PC-3 (cell line): Measurements from ENCODE around the gene COX11. TPM values are rescaled to one million over a fixed set of nuclear protein-coding genes. Genes with fewer than 3 reads are reported as not detected.

Experiments
- ATAC-seq: fragments of 200-7000 bp; cut with Tn5 transposase; 2 replicates; pipeline ENCODE4 v1.9.1; 2020; ENCODE audit warnings: mild to moderate bottlenecking, moderate library complexity
- BruUV-seq: library from RNA; stranded (reverse); fragments of 400-500 nt; replicated peaks from 2 replicates; lab custom pipeline; 2021; lab: Mats Ljungman, UMichigan
- CTCF ChIA-PET: fragments of 300-600 bp; sonication (Branson Sonifier 250); formaldehyde crosslinking; loops from one replicate; lab custom pipeline; 2022; ENCODE audit warnings: antibody characterized with exemption; lab: Charles Lee
- POLR2A ChIA-PET: fragments of 300-600 bp; sonication (Branson Sonifier 250); formaldehyde crosslinking; loops from one replicate; lab custom pipeline; 2022; ENCODE audit warnings: antibody characterized with exemption; ENCODE audit not compliant: unreplicated experiment; lab: Charles Lee
- DNase-seq: peaks from one replicate; pipeline ENCODE4 v3.0.0-alpha.2; 2015
- H2AFZ ChIP-seq: fragments of 300-600 bp; sonication (generic); 2 replicates; pipeline ENCODE4 v1.6.0; 2016; ENCODE audit warnings: antibody characterized with exemption, low read length
- H3F3A ChIP-seq: fragments of 300-600 bp; sonication (generic); one replicate; pipeline ENCODE4 v1.6.0; 2017; ENCODE audit warnings: antibody characterized with exemption, low read length, control low read depth, mild to moderate bottlenecking; ENCODE audit not compliant: unreplicated experiment
- H3K27ac ChIP-seq: fragments of 300-600 bp; sonication (generic); 2 replicates; pipeline ENCODE4 v1.5.1; 2016; ENCODE audit warnings: mild to moderate bottlenecking, low read length
- H3K27me3 ChIP-seq: fragments of 300-600 bp; sonication (generic); 2 replicates; pipeline ENCODE4 v1.6.1; 2016; ENCODE audit warnings: low read length, mixed read lengths
- H3K36me3 ChIP-seq: fragments of 300-600 bp; sonication (generic); 2 replicates; pipeline ENCODE4 v1.6.1; 2016; ENCODE audit warnings: low read depth, mixed run types, low read length, mixed read lengths
- H3K4me1 ChIP-seq: fragments of 300-600 bp; sonication (generic); 2 replicates; pipeline ENCODE4 v1.5.1; 2016; ENCODE audit warnings: low read length; ENCODE audit not compliant: insufficient read depth
- H3K4me2 ChIP-seq: fragments of 300-600 bp; sonication (generic); 2 replicates; pipeline ENCODE4 v1.6.0; 2016; ENCODE audit warnings: low read length
- H3K4me3 ChIP-seq: fragments of 300-600 bp; sonication (generic); 2 replicates; pipeline ENCODE4 v1.5.1; 2016; ENCODE audit warnings: mild to moderate bottlenecking, low read length, mixed read lengths
- H3K79me2 ChIP-seq: fragments of 300-600 bp; sonication (generic); 2 replicates; pipeline ENCODE4 v1.6.1; 2017; ENCODE audit warnings: low read length, mixed read lengths
- H3K9ac ChIP-seq: fragments of 300-600 bp; sonication (generic); 2 replicates; pipeline ENCODE4 v1.6.0; 2016; ENCODE audit warnings: mild to moderate bottlenecking, low read length
- H3K9me2 ChIP-seq: fragments of 300-600 bp; sonication (generic); replicated peaks from 2 replicates; pipeline ENCODE4 v1.6.1; 2016; ENCODE audit warnings: mixed run types, low read length, mixed read lengths
- H3K9me3 ChIP-seq: fragments of 300-600 bp; sonication (generic); 2 replicates; pipeline ENCODE4 v1.6.1; 2016; ENCODE audit warnings: low read length, mixed read lengths
- H4K20me1 ChIP-seq: fragments of 300-600 bp; sonication (generic); 2 replicates; pipeline ENCODE4 v1.6.1; 2016; ENCODE audit warnings: low read length, mixed read lengths
- EZH2 ChIP-seq: fragments of 300-600 bp; sonication (generic); IDR thresholded peaks from one replicate; pipeline ENCODE4 v1.6.1; 2017; ENCODE audit warnings: antibody characterized with exemption, mild to moderate bottlenecking, low read length; ENCODE audit not compliant: unreplicated experiment
- EZH2phosphoT487 ChIP-seq: fragments of 300-600 bp; sonication (generic); IDR thresholded peaks from 2 replicates; pipeline ENCODE4 v1.6.1; 2018; ENCODE audit warnings: mild to moderate bottlenecking, antibody characterized with exemption, low read length, borderline replicate concordance
- intact Hi-C: fragments of 100-400 bp; cut with micrococcal nuclease; formaldehyde crosslinking; loops from 2 replicates; pipeline ENCODE4 v1.9.0; 2023
- total RNA-seq: library from RNA; depleted of rRNA; stranded (reverse); fragments of >200 nt; gene quantifications from 2 replicates; pipeline ENCODE4 v1.2.3, GENCODE V29; 2014
- TF ChIP-seq, protein P1 (sequence below): fragments of 300-600 bp; sonication (generic); conservative IDR thresholded peaks from 2 replicates; pipeline ENCODE4 v1.5.1; 2017; ENCODE audit warnings: antibody characterized with exemption, low read depth, mild to moderate bottlenecking, low read length

Gene COX11
- total RNA-seq, 1 experiment from 2014 or later, result 270 TPM

DNA sequence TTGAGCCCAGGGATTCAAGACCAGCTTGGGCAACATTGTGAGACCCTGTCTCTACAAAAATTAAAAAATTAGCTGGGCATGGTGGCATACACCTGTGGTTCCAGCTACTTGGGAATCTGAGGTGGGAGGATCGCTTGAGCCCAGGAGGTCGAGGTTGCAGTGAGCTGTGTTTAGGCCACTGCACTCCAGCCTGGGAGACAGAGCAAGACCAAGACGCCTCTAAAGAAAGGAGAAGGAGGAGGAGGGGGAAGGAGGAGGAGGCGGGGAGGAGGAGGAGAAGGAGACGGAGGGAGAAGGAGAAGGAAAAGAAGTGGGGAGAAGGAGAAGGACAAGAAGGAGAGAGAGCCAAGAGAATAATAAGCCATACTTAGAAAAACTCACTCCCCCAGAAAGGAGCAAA, 36.0 kb upstream of the COX11 start:
- peaks cover 3% of the 10 kb centered on the region; the same call in 1 of the 2 replicates for H3K36me3 ChIP-seq
- no peak for ATAC-seq
- H3K4me1 ChIP-seq, result no peaks in the 10 kb centered on the region
- no TSS peak for BruUV-seq
- no peak overlapping the region for H2AFZ ChIP-seq
- no peaks in the 10 kb centered on the region for H3K9me3 ChIP-seq
- no peak for DNase-seq
- ChIA-PET POLR2A (no interaction called here), CTCF (interaction anchor here (1.5 kb wide), 1 partner anchor 12 kb away, joined by 10 read pairs; no protein-coding TSS in a partner anchor)
- no peaks in the 10 kb centered on the region for H3K79me2 ChIP-seq
- H3K9ac ChIP-seq, result no peak overlapping the region
- H3K27ac ChIP-seq, result no peak overlapping the region
- no peaks in the 10 kb centered on the region for H3K27me3 ChIP-seq
- no peak overlapping the region for H3K4me3 ChIP-seq
- H3K9me2 ChIP-seq, result no peaks in the 10 kb centered on the region
- H3K4me2 ChIP-seq, result no peak overlapping the region
- no peaks in the 10 kb centered on the region for H4K20me1 ChIP-seq
- intact Hi-C loops, result no loop called here
- H3F3A ChIP-seq, result no peaks in the 10 kb centered on the region
- TF ChIP-seq EZH2, result no peak

DNA sequence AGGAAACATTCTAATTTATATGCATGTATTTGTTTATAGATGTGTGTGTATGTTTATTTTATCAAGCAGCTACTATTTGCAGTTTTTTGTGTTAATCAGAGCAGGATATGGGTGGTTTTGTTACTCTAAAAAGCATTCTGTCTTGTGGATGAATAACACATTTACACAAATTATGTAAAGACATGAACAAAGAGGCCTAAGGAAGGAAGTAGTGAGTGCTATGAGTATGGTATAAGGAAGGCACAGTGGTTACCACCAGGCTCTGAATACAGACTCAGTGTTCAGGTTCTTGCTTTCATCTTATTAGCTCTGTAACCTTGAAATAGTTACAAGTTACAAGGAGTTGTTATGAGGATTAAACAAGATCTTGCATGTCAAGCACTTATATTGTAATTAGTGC, 34.0 kb upstream of the COX11 start:
- no peak for DNase-seq
- Histone ChIP-seq H2AFZ (no peak overlapping the region), H3K4me2 (no peak overlapping the region), H3K9me2 (no peaks in the 10 kb centered on the region), H3K9ac (no peak overlapping the region), H4K20me1 (no peaks in the 10 kb centered on the region), H3K4me3 (no peak overlapping the region), H3K9me3 (no peaks in the 10 kb centered on the region), H3K27ac (no peak overlapping the region), H3F3A (no peaks in the 10 kb centered on the region), H3K79me2 (no peaks in the 10 kb centered on the region), H3K27me3 (no peaks in the 10 kb centered on the region), H3K36me3 (peaks cover 3% of the 10 kb centered on the region; the same call in 1 of the 2 replicates), H3K4me1 (no peaks in the 10 kb centered on the region)
- intact Hi-C loops, result no loop called here
- no peak for ATAC-seq
- ChIA-PET CTCF (interaction anchor here (0.9 kb wide), 1 partner anchor 512 kb away, joined by 4 read pairs; no protein-coding TSS in a partner anchor), POLR2A (no interaction called here)
- TF ChIP-seq, protein P1, sequence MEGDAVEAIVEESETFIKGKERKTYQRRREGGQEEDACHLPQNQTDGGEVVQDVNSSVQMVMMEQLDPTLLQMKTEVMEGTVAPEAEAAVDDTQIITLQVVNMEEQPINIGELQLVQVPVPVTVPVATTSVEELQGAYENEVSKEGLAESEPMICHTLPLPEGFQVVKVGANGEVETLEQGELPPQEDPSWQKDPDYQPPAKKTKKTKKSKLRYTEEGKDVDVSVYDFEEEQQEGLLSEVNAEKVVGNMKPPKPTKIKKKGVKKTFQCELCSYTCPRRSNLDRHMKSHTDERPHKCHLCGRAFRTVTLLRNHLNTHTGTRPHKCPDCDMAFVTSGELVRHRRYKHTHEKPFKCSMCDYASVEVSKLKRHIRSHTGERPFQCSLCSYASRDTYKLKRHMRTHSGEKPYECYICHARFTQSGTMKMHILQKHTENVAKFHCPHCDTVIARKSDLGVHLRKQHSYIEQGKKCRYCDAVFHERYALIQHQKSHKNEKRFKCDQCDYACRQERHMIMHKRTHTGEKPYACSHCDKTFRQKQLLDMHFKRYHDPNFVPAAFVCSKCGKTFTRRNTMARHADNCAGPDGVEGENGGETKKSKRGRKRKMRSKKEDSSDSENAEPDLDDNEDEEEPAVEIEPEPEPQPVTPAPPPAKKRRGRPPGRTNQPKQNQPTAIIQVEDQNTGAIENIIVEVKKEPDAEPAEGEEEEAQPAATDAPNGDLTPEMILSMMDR, result no peak
- TF ChIP-seq EZH2phosphoT487 (no peak), EZH2 (no peak)
- no TSS peak for BruUV-seq

DNA sequence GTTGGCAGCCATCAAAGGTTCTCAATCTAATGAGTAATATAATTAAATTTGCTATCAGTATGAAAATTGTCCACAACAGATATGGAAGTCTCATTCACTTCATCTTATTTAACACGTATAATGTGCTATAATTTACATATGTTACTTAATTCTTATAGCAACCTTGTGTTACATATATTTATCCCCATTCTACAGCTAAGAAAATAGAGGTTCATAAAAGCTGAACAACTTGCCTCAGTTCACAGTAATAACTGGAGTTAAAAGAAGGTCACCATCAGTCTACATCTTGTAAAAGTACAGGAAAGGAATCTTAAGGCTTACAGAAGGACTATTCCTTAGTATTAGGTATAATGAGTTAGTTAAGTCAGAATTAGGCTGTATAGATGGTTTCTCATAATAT, 28.0 kb upstream of the COX11 start:
- Histone ChIP-seq H4K20me1 (no peaks in the 10 kb centered on the region), H3K27ac (no peak overlapping the region), H3K4me3 (no peak overlapping the region), H3K4me2 (no peak overlapping the region), H3F3A (no peaks in the 10 kb centered on the region), H3K79me2 (no peaks in the 10 kb centered on the region), H3K9me3 (no peaks in the 10 kb centered on the region), H3K27me3 (no peaks in the 10 kb centered on the region), H3K4me1 (no peaks in the 10 kb centered on the region), H2AFZ (no peak overlapping the region), H3K9me2 (no peaks in the 10 kb centered on the region), H3K9ac (no peak overlapping the region), H3K36me3 (peaks cover 3% of the 10 kb centered on the region; the same call in 1 of the 2 replicates)
- TF ChIP-seq EZH2phosphoT487 (no peak), EZH2 (no peak)
- TF ChIP-seq, protein P1, result no peak
- no TSS peak for BruUV-seq
- POLR2A ChIA-PET, result no interaction called here
- CTCF ChIA-PET, result no interaction called here
- ATAC-seq (no peak), DNase-seq (no peak)
- intact Hi-C loops, result no loop called here
